NCI-H226 (cell line): ENCODE data around the gene B3GAT1.
A peak's percentile ranks its signal among the peaks of the same experiment; 100 is the strongest.
"Not testable (repeated sequence)": the region's sequence is repeated elsewhere in the genome, so short reads cannot be mapped to it uniquely, and the experiment has no call there.

Source experiments
- DNase-seq: peaks from one replicate; pipeline ENCODE4 v3.0.0-alpha.2; 2015

Gene B3GAT1

GRCh38 chr11:134412203-134413042 lies at the start of gene B3GAT1:
Gene B3GAT1, minus strand, starts transcription at chr11:134412242. Its CDS starts 24,583 bp downstream, at chr11:134387659.
- peak; percentile 67 for DNase-seq

DNA sequence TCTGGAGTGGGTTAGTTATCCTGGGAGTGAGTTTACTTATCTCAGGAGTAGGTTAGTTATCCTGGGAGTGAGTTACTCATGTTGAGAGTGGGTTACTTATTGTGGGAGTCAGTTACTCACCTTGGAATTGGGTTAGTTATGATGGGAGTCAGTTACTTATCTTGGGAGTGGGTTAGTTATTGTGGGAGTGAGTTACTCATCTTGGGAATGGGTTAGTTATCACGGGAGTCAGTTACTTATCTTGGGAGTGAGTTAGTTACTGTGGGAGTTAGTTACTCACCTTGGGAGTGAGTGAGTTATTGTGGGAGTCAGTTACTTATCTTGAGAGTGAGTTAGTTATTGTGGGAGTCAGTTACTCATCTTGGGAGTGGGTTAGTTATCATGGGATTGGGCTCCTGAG lies 49.6 kb upstream of the B3GAT1 start:
- DNase-seq = no peak

DNA sequence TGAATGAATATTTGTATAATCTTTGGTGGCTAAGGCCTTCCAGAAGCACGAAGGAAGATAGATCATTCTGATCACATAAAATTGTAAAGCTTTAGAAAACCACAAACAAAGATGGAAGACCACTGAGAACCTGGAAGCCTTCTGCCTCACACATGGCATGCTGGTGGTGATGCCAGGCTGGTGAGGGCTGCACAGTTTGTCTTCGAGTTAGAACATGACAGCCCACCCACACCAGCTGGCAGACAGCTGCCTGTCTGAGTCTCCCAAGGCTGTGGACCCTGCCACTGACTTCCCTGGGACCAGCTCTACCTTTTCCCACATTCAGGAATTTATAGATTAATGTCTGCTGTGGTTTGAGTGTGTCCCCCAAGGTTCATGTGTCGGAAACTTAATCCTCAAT lies 48.8 kb upstream of the B3GAT1 start:
- DNase-seq = no peak

- no peak for DNase-seq
Observed at GRCh38 chr11:134460062-134460561, 48.1 kb upstream of the B3GAT1 start.

DNA sequence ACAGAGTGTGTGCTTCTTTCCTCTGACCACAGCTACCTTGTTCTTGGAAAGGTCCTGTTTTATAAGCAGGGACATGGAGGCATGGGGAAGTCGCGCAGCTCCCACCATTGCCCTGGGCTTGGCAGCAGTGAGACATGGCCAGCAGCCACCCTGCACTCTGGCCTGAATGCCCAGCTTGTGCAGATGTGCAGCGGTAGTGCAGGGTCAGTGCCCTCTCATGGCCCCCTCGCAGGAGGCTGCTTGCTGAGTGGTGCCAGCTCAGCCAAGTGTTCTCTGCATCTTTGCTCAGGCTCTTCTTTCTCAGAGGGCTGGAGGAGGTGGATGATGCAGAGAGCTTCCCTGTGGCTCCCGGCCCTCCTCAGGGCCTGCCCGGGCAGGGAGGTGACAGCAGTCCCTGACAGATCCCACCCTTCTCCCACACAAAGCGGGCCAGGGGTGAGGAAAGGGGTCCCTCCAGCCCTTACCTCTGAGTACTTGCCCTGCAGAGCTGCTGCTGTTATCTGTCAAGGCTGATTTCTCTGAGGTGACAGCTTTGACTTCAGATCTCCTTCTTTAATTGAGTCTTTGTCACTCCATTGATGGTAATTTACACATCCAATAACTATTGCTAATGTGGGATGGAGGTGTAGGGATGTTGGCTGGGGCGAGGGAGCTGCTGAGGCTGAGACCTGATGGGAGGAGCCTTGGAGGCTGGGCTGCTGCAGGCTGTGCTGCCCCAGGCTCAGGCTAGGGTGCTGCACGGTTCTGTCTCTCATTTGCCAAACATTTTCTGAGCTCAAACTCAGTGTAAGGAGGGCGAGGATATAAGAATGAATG lies 47.4 kb upstream of the B3GAT1 start:
- no peak for DNase-seq

DNA sequence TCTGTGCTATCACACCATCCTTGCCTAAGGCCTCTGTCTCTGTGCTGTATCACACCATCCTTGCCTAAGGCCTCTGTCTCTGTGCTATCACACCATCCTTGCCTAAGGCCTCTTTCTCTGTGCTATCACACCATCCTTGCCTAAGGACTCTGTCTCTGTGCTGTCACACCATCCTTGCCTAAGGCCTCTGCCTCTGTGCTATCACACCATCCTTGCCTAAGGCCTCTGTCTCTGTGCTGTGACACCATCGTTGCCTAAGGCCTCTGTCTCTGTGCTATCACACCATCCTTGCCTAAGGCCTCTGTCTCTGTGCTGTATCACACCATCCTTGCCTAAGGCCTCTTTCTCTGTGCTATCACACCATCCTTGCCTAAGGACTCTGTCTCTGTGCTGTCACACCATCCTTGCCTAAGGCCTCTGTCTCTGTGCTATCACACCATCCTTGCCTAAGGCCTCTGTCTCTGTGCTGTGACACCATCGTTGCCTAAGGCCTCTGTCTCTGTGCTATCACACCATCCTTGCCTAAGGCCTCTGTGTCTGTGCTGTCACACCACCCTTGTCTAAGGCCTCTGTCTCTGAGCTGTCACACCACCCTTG lies 45.5 kb upstream of the B3GAT1 start:
- not testable (repeated sequence) for DNase-seq

DNA sequence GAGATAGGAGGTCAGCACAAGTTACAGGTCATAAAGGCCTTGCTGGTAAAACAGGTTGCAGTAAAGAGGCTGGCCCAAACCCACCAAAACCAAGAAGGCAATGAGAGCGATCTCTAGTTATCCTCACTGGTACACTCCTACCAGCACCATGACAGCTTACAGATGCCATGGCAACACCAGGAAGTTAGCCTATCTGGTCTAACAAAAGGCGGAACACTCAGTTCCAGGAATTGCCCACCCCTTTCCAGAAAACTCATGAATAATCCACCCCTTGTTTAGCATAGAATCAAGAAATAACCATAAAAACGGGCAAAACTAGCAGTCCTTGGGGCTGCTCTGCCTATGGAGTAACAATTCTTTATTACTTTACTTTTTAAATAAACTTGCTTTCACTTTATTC lies 43.5 kb upstream of the B3GAT1 start:
- DNase-seq = no peak

GRCh38 chr11:134454146-134454690 lies 42.2 kb upstream of the B3GAT1 start:
- no peak for DNase-seq

GRCh38 chr11:134453441-134453840 lies 41.4 kb upstream of the B3GAT1 start:
- no peak for DNase-seq

- no peak for DNase-seq
Observed at GRCh38 chr11:134452838-134453155, 40.8 kb upstream of the B3GAT1 start.

GRCh38 chr11:134452026-134452837 lies 40.2 kb upstream of the B3GAT1 start:
- DNase-seq = no peak

DNA sequence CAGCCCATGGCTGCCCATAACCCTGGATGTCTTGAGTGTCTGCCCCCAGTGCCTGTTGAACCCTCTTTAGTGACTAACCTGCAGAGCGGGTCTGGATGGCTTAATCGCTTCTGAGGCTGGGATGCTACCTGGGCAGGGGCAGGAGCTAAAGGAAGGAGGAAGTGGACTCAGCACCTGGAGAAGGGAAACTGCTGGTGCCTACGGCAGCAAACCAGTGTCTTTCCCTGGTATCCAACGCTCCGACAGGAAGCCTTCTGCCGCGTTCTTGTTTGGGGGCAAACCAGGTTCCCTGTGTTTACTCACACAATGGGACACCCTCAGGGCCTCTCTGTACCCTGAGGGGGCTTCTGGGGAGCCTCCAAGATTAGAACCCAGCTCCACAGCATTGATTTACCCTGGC lies 38.1 kb upstream of the B3GAT1 start:
- DNase-seq = no peak

DNA sequence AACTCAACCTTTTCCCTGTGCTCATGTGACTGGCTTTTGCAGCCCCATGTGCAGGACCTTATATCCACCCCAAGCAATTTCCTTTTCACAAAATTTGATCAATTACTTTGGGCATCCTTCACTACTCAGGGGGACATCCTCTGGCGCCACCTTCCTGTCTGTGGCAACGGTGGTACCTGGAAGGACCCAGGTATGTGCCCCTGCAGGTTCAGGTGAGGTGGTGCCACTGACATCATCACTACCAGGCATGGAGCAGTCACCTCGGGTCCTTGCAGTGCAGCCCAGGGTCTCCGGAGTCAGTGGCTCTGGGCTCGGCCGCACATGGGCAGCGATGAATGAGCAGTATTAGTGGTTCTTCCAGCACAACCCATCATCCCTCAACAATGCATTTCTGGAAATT lies 37.7 kb upstream of the B3GAT1 start:
- DNase-seq = no peak

- DNase-seq = no peak
Observed at GRCh38 chr11:134449051-134449450, 37.0 kb upstream of the B3GAT1 start.

- no peak for DNase-seq
Observed at GRCh38 chr11:134447696-134448095, 35.7 kb upstream of the B3GAT1 start.

DNA sequence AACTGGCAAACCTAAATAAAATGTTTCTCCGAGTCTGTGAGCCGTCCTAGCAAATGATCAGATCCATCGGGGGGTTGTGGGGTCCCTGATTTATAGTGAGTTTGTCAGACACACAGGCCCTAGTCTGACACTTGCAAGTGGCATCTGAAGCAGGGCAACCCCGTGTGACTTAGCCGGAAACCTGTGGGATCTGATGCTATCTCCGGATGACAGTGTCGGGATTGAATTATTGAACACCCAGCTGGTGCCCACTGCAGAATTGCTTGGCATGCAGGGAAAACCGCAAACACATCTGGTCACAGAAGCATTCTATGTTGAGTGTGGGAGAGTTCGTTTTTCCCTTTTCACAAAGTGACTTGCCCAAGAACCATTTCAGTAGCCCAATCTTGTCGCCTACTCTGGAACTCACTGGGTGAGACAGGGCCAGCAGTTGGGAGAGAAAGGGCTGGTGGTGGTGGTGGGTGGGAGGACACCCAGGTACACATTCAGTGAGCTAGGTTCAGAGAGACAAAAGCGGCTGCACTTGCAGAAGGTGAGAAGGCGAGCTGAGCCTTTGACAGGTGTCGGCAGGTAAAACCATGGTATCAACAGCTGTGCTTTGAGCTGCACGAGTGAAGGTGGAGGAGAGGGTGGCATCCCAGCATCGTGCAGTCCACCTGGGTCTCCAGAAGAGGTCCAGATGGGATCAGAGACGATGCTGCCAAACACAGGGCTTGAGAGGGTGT lies 33.7 kb upstream of the B3GAT1 start:
- DNase-seq = no peak

GRCh38 chr11:134444160-134445108 lies 32.4 kb upstream of the B3GAT1 start:
- not testable (repeated sequence) for DNase-seq

DNA sequence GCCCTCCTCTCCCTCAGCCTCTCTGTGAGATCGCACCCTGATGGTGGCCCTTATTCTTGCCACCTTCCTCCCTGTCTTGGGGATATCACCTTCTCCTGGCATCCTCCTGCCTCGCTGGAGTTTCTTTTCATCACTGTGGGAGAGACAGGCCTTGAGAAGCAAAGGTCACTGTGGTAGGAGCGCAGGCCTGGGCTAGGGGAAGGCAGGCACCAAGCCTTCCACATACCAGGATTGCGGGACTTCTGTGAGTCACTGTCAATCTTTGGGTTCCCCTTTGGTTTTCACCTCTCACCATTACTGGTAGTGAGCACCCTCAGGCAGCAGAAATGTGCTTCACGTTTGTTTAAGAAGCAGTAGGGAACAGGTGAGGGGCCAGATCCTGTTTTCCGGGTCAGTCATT lies 31.2 kb upstream of the B3GAT1 start:
- no peak for DNase-seq

GRCh38 chr11:134442246-134442645 lies 30.2 kb upstream of the B3GAT1 start:
- no peak for DNase-seq

GRCh38 chr11:134441706-134442105 lies 29.7 kb upstream of the B3GAT1 start:
- no peak for DNase-seq

DNA sequence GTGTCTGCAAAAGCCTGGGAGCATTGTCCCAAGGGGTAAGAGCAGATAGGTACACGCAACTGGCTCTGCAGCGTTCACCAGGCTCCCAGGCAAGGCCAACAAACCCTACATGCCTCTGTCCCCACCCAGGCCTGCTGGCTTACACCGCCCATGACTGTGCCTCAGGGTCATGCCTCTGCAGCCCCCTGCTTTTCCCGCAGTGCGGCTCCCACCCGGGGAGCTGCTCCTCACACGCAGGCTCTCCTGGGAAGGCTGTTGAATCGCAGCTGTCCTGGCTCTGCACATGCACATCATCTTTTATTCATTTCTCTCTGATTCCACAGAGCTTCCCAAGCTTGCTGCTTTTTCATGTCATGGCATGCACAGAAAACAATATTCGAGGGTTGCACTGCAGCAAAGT lies 29.2 kb upstream of the B3GAT1 start:
- DNase-seq = no peak
